GM12878 (cell line): ENCODE data around the gene DUSP15. TPM values are rescaled to one million over a fixed set of nuclear protein-coding genes. Genes with fewer than 3 reads are reported as not detected.
A peak's percentile ranks its signal among the peaks of the same experiment; 100 is the strongest.

Source experiments
- ATAC-seq: fragments of 200-7000 bp; cut with Tn5 transposase; 3 replicates; pipeline ENCODE4 v1.9.1; 2020; ENCODE audit warnings: mild to moderate bottlenecking, moderate library complexity
- BruUV-seq: library from RNA; stranded (reverse); fragments of 400-500 nt; replicated peaks from 2 replicates; lab custom pipeline; 2021; lab: Mats Ljungman, UMichigan
- CTCF ChIA-PET: fragments of 300-600 bp; sonication (Branson Sonifier 250); formaldehyde crosslinking; extraction: SDS; loops from one replicate; lab custom pipeline; 2021; ENCODE audit warnings: inconsistent platforms; lab: Yijun Ruan, JAX
- POLR2A ChIA-PET: fragments of 350-600 bp; formaldehyde crosslinking; extraction: SDS; loops from one replicate; lab custom pipeline; 2021; ENCODE audit warnings: inconsistent platforms; lab: Charles Lee
- RAD21 ChIA-PET: fragments of 300-600 bp; sonication (Branson Sonifier 250); formaldehyde crosslinking; loops from one replicate; lab custom pipeline; 2023; ENCODE audit warnings: antibody characterized with exemption; ENCODE audit not compliant: unreplicated experiment; lab: Charles Lee
- SMC1A ChIA-PET: fragments of 300-600 bp; sonication (Branson Sonifier 250); formaldehyde crosslinking; loops from one replicate; lab custom pipeline; 2023; ENCODE audit not compliant: unreplicated experiment, uncharacterized antibody; lab: Charles Lee
- DNase-seq: peaks from one replicate; pipeline ENCODE4 v3.0.0-alpha.2; 2011; ENCODE audit warnings: low read depth, low spot score
- FAIRE-seq: peaks from 3 replicates; lab custom pipeline; 2011; peaks lifted over from hg19 to GRCh38; lab: Jason Lieb, UNC
- H2AFZ ChIP-seq: 2 replicates; pipeline ENCODE4 v1.6.0; 2011; ENCODE audit warnings: low read depth, low read length, control low read depth; ENCODE audit not compliant: control insufficient read depth
- H3K27ac ChIP-seq: 2 replicates; pipeline ENCODE4 v1.5.1; 2011; ENCODE audit warnings: control low read depth; ENCODE audit not compliant: control insufficient read depth, insufficient read depth
- H3K27me3 ChIP-seq, 2 experiments: replicated peaks in 1 of 2; 2 replicates each; pipeline versions ENCODE4 v1.6.0 to v1.6.1; 2011; ENCODE audit warnings: low read length in 1 of 2; ENCODE audit not compliant: control insufficient read depth in 2 of 2, insufficient read depth in 2 of 2
- H3K36me3 ChIP-seq, 2 experiments: 2 replicates each; pipeline ENCODE4 v1.5.1; 2011; ENCODE audit warnings: low read length in 1 of 2; ENCODE audit not compliant: control insufficient read depth in 2 of 2, insufficient read depth in 2 of 2
- H3K4me1 ChIP-seq: 2 replicates; pipeline ENCODE4 v1.6.1; 2011; ENCODE audit warnings: mild to moderate bottlenecking, low read length, moderate library complexity, mixed read lengths; ENCODE audit not compliant: control insufficient read depth, insufficient read depth
- H3K4me2 ChIP-seq: 2 replicates; pipeline ENCODE4 v1.6.0; 2011; ENCODE audit warnings: control low read depth; ENCODE audit not compliant: control insufficient read depth, insufficient read depth
- H3K4me3 ChIP-seq: fragments of 200-600 bp; sonication (generic); 2 replicates; pipeline ENCODE4 v1.5.1; 2016
- H3K79me2 ChIP-seq: 2 replicates; pipeline ENCODE4 v1.6.0; 2011; ENCODE audit warnings: low read length; ENCODE audit not compliant: control insufficient read depth, insufficient read depth
- H3K9ac ChIP-seq: 2 replicates; pipeline ENCODE4 v1.8.0; 2011; ENCODE audit warnings: low read length, control low read depth, mixed read lengths; ENCODE audit not compliant: control insufficient read depth, insufficient read depth
- H3K9me3 ChIP-seq: replicated peaks from 3 replicates; pipeline ENCODE4 v1.5.1; 2011; ENCODE audit warnings: mild to moderate bottlenecking, low read length; ENCODE audit not compliant: control insufficient read depth, insufficient read depth
- H4K20me1 ChIP-seq: 2 replicates; pipeline ENCODE4 v1.6.0; 2011; ENCODE audit not compliant: control insufficient read depth, insufficient read depth
- CBX3 ChIP-seq: fragments of 200-600 bp; sonication (generic); IDR thresholded peaks from 2 replicates; pipeline ENCODE4 v1.6.1; 2016; ENCODE audit warnings: low read depth, borderline replicate concordance
- CHD2 ChIP-seq: IDR thresholded peaks from 2 replicates; pipeline ENCODE4 v1.6.1; 2011; ENCODE audit warnings: low read depth, low read length, improper control_type of control experiment, borderline replicate concordance
- DPF2 ChIP-seq: fragments of 450-650 bp; IDR thresholded peaks from 2 replicates; pipeline ENCODE4 v1.6.1; 2017; ENCODE audit warnings: mild to moderate bottlenecking
- E2F4 ChIP-seq: IDR thresholded peaks from 2 replicates; pipeline ENCODE4 v1.6.1; 2012; ENCODE audit warnings: low read depth, low read length, improper control_type of control experiment
- NFXL1 ChIP-seq: fragments of 450-650 bp; IDR thresholded peaks from 2 replicates; pipeline ENCODE4 v1.6.1; 2017; ENCODE audit warnings: antibody characterized with exemption, mild to moderate bottlenecking, borderline replicate concordance
- RBBP5 ChIP-seq: fragments of 200-600 bp; sonication (generic); conservative IDR thresholded peaks from 2 replicates; pipeline ENCODE4 v1.6.1; 2016
- REST ChIP-seq: IDR thresholded peaks from 2 replicates; pipeline ENCODE4 v1.6.1; 2012; ENCODE audit warnings: mild to moderate bottlenecking, low read depth, low read length
- STAT1 ChIP-seq: fragments of 450-650 bp; conservative IDR thresholded peaks from 2 replicates; pipeline ENCODE4 v1.6.1; 2014; ENCODE audit warnings: antibody characterized with exemption, mild to moderate bottlenecking
- TAF1 ChIP-seq: IDR thresholded peaks from 2 replicates; pipeline ENCODE4 v1.6.1; 2011; ENCODE audit warnings: mild to moderate bottlenecking, low read depth, low read length, borderline replicate concordance
- WGBS: methylation state at CpG from one replicate; pipeline ENCODE4 v1.1.6; 2016; ENCODE audit warnings: low lambda C conversion rate; ENCODE audit not compliant: insufficient replicate concordance, insufficient coverage; ENCODE audit errors: missing lambda C conversion rate; 5-methylcytosine and 5-hydroxymethylcytosine counted together
- in situ Hi-C: fragments of 300-500 bp; cut with MboI; formaldehyde crosslinking; loops from 9 replicates; pipeline ENCODE4 v1.14.3; 2018; ENCODE audit warnings: mixed read lengths
- intact Hi-C: fragments of 100-400 bp; cut with micrococcal nuclease; formaldehyde crosslinking; loops from one replicate; pipeline ENCODE4 v1.14.2; 2022; ENCODE audit not compliant: unreplicated experiment
- polyA plus RNA-seq, 11 experiments: library from polyadenylated mRNA; depleted of rRNA in 4 of 11; unstranded in 6 of 11; stranded (reverse) in 5 of 11; fragments of >200 nt; fragmentation: Nextera tagmentation in 4 of 11; fragmentation: Illumina TruSeq in 1 of 11; extraction: Ambion mirVana in 4 of 11; extraction: Trizol in 1 of 11; gene quantifications; 1 replicate in 1 of 11; 2 replicates in 10 of 11; pipeline versions ENCODE4 v1.2.1 to v1.2.3, GENCODE V29; 2011 to 2016; ENCODE audit warnings: inconsistent platforms in 2 of 11, missing spikeins in 2 of 11, low read depth in 1 of 11
- total RNA-seq, 4 experiments: library from RNA; depleted of rRNA in 3 of 4; stranded (reverse); fragments of >200 nt in 3 of 4; fragmentation: Illumina TruSeq in 1 of 4; extraction: Trizol in 1 of 4; gene quantifications; 2 replicates each; pipeline versions ENCODE4 v1.2.1 to v1.2.3, GENCODE V29; 2013 to 2021

The DUSP15 gene
- total and polyA plus RNA-seq, 10 of the 15 experiments (the other 5 are each of a cell fraction or from before 2014, with no cell fraction given): 0.06 to 2.5 (median 0.67) TPM; not detected in 1

GRCh38 chr20:31894980-31895675 lies 24.8 kb upstream of the DUSP15 start (continued):
- TF ChIP-seq E2F4 (no peak), CHD2 (peak; percentile 24; the same call in 1 of the 2 replicates)
- TF ChIP-seq, all 136 proteins: peak for 29

- Histone ChIP-seq H3K36me3 (no peaks in the 10 kb centered on the region), H3K27ac (no peak overlapping the region), H4K20me1 (no peaks in the 10 kb centered on the region), H2AFZ (no peak overlapping the region), H3K4me1 (no peaks in the 10 kb centered on the region; the same call in 1 of the 2 replicates), H3K9me3 (no peaks in the 10 kb centered on the region), H3K4me3 (no peak overlapping the region), H3K4me2 (no peak overlapping the region), H3K79me2 (no peaks in the 10 kb centered on the region), H3K9ac (no peak overlapping the region), H3K27me3 (no peaks in the 10 kb centered on the region; a peak in 1 of 4 replicates)
- ChIA-PET RAD21 (interaction anchor here (1.2 kb wide), 1 partner anchor 52 kb away, joined by 3 read pairs; no protein-coding TSS in a partner anchor), CTCF (interaction anchor here (1.4 kb wide), 1 partner anchor 8 kb away, joined by 5 read pairs; no protein-coding TSS in a partner anchor), SMC1A (interaction anchor here (1.4 kb wide), 1 partner anchor 11 kb away, joined by 6 read pairs; no protein-coding TSS in a partner anchor), POLR2A (interaction anchor here (0.6 to 2.7 kb wide), 6 partner anchors 9 to 50 kb away, joined by 3 to 10 read pairs (median 4); no protein-coding TSS in a partner anchor)
- ATAC-seq (no peak), FAIRE-seq (no peak), DNase-seq (no peak)
- BruUV-seq: no TSS peak
- in situ Hi-C loops: no loop called here
- WGBS: 29% methylated on average over 8 of the region's 8 CpGs
- TF ChIP-seq DPF2 (no peak), STAT1 (no peak), REST (no peak), NFXL1 (no peak), RBBP5 (no peak), TAF1 (no peak), CBX3 (no peak)
- intact Hi-C loops: no loop called here
Observed at GRCh38 chr20:31890646-31891045, 20.3 kb upstream of the DUSP15 start.
